SK-N-SH treated with all-trans-retinoic acid at 6 μM for 48 hours (cell line): ENCODE measurements around the gene NEU2.

ENCODE experiments used
- ARNTL ChIP-seq: fragments of 450-650 bp; formaldehyde crosslinking; IDR thresholded peaks from 2 replicates; pipeline ENCODE4 v1.5.0; 2020; ENCODE audit warnings: low read depth, mild to moderate bottlenecking, moderate library complexity, borderline replicate concordance
- ISL1 ChIP-seq: fragments of 250-450 bp; sonication (Bioruptor Pico); IDR thresholded peaks from 2 replicates; pipeline ENCODE4 v2.1.2; 2022; ENCODE audit warnings: mild to moderate bottlenecking, moderate library complexity
- RARB ChIP-seq: fragments of 250-450 bp; sonication (Bioruptor Pico); IDR thresholded peaks from 2 replicates; pipeline ENCODE4 v1.8.0; 2021; ENCODE audit warnings: mild to moderate bottlenecking, moderate library complexity

GRCh38 chr2:233031556-233032500 is 644 bp upstream of the NEU2 start:
- TF ChIP-seq ARNTL: no peak
- TF ChIP-seq RARB (CRISPR knock-in tag): no peak
- no peak for TF ChIP-seq ISL1
